Suppressor macrophage treated with lipopolysaccharide for 4 hours (primary cell): ENCODE measurements around the gene CDAN1.
A peak's percentile ranks its signal among the peaks of the same experiment; 100 is the strongest.
"Not testable (repeated sequence)": the region's sequence is repeated elsewhere in the genome, so short reads cannot be mapped to it uniquely, and the experiment has no call there.

Experiments used
- DNase-seq: peaks from one replicate; pipeline ENCODE4 v3.0.0-alpha.2; 2020

Gene CDAN1

GRCh38 chr15:42736793-42737528, at the start of gene CDAN1:
CDAN1 (minus strand) TSS chr15:42737128; CDS start chr15:42737102, 26 bp downstream.
- peak; percentile 96 for DNase-seq

- DNase-seq = no peak
Measured at GRCh38 chr15:42785569-42785968, 48.6 kb upstream of the CDAN1 start.

- DNase-seq = no peak
Measured at GRCh38 chr15:42784705-42785104, 47.8 kb upstream of the CDAN1 start.

- no peak for DNase-seq
Measured at GRCh38 chr15:42782716-42783115, 45.8 kb upstream of the CDAN1 start.

GRCh38 chr15:42775416-42775815, 38.5 kb upstream of the CDAN1 start:
- DNase-seq = no peak

GRCh38 chr15:42772901-42773300, 36.0 kb upstream of the CDAN1 start:
- no peak for DNase-seq

- DNase-seq = peak; percentile 1
Measured at GRCh38 chr15:42772144-42772543, 35.2 kb upstream of the CDAN1 start.

- DNase-seq = not testable (repeated sequence)
Measured at GRCh38 chr15:42766109-42766508, 29.2 kb upstream of the CDAN1 start.

GRCh38 chr15:42764154-42764731, 27.3 kb upstream of the CDAN1 start:
- DNase-seq = not testable (repeated sequence)

GRCh38 chr15:42761813-42762212, 24.9 kb upstream of the CDAN1 start:
- DNase-seq = not testable (repeated sequence)

GRCh38 chr15:42760759-42761158, 23.8 kb upstream of the CDAN1 start:
- no peak for DNase-seq

- DNase-seq = no peak
Measured at GRCh38 chr15:42759093-42759492, 22.2 kb upstream of the CDAN1 start.

- no peak for DNase-seq
Measured at GRCh38 chr15:42750306-42750705, 13.4 kb upstream of the CDAN1 start.

GRCh38 chr15:42749266-42749665, 12.3 kb upstream of the CDAN1 start:
- DNase-seq = no peak

- DNase-seq = no peak
Measured at GRCh38 chr15:42744195-42744594, 7.3 kb upstream of the CDAN1 start.

GRCh38 chr15:42742149-42742548, 5.2 kb upstream of the CDAN1 start:
- DNase-seq = no peak

GRCh38 chr15:42741710-42742109, 4.8 kb upstream of the CDAN1 start:
- DNase-seq = no peak

GRCh38 chr15:42737529-42738328, 801 bp upstream of the CDAN1 start:
- no peak for DNase-seq

GRCh38 chr15:42736178-42736792, 643 bp downstream of the CDAN1 start:
- DNase-seq = peak; percentile 27

GRCh38 chr15:42735382-42736165, 1.4 kb downstream of the CDAN1 start:
- DNase-seq = no peak

GRCh38 chr15:42734076-42734672, 2.8 kb downstream of the CDAN1 start:
- no peak for DNase-seq

- DNase-seq = no peak
Measured at GRCh38 chr15:42733027-42733426, 3.9 kb downstream of the CDAN1 start.
